H1 (cell line): Measurements from ENCODE around the gene ZNF180.
"Not testable (repeated sequence)": the region's sequence is repeated elsewhere in the genome, so short reads cannot be mapped to it uniquely, and the experiment has no call there.

Experiments
- ATF3 ChIP-seq: IDR thresholded peaks from 2 replicates; pipeline ENCODE4 v1.6.1; 2011; ENCODE audit warnings: low read depth, mild to moderate bottlenecking, low read length; ENCODE audit not compliant: insufficient read depth
- BCL11A ChIP-seq, 2 experiments: IDR thresholded peaks; one replicate each; pipeline ENCODE4 v1.6.1; 2011; ENCODE audit warnings: low read depth in 2 of 2, low read length in 2 of 2, mild to moderate bottlenecking in 2 of 2
- CBX5 ChIP-seq: fragments of 300-800, 300-1000 bp; sonication (generic); IDR thresholded peaks from 2 replicates; pipeline ENCODE4 v1.7.1; 2016; ENCODE audit warnings: antibody characterized with exemption, low read length, low read depth
- CTCF ChIP-seq, 3 experiments: IDR thresholded peaks; 1 replicate in 2 of 3; 2 replicates in 1 of 3; pipeline versions ENCODE4 v1.5.1 to v1.6.1; 2011; ENCODE audit warnings: low read length in 3 of 3, mild to moderate bottlenecking in 3 of 3, inconsistent platforms in 2 of 3, low read depth in 1 of 3, moderate library complexity in 1 of 3; ENCODE audit not compliant: insufficient read depth in 1 of 3; ENCODE audit errors: control extremely low read depth in 1 of 3
- EZH2 ChIP-seq: fragments of 200-600 bp; sonication (generic); IDR thresholded peaks from 2 replicates; pipeline ENCODE4 v1.7.1; 2012; ENCODE audit warnings: low read depth, mild to moderate bottlenecking, moderate library complexity, low read length, inconsistent platforms; ENCODE audit not compliant: severe bottlenecking
- JUN ChIP-seq: IDR thresholded peaks from 2 replicates; pipeline ENCODE4 v1.6.1; 2011; ENCODE audit warnings: low read depth, mild to moderate bottlenecking, improper control_type of control experiment, low read length
- JUND ChIP-seq: IDR thresholded peaks from 2 replicates; pipeline ENCODE4 v1.6.1; 2011; ENCODE audit warnings: mild to moderate bottlenecking, improper control_type of control experiment, low read length
- NRF1 ChIP-seq: IDR thresholded peaks from 2 replicates; pipeline ENCODE4 v1.6.1; 2011; ENCODE audit warnings: mild to moderate bottlenecking, low read depth, low read length, improper control_type of control experiment
- POLR2AphosphoS5 ChIP-seq: IDR thresholded peaks from 2 replicates; pipeline ENCODE4 v1.6.1; 2011; ENCODE audit warnings: low read depth, low read length
- RNF2 ChIP-seq: fragments of 200-900, 300-1000 bp; sonication (generic); IDR thresholded peaks from 2 replicates; pipeline ENCODE4 v1.7.1; 2016; ENCODE audit warnings: borderline replicate concordance, low read depth, mild to moderate bottlenecking, antibody characterized with exemption, low read length; ENCODE audit not compliant: poor library complexity, severe bottlenecking; ENCODE audit errors: missing control alignments
- RXRA ChIP-seq: IDR thresholded peaks from 2 replicates; pipeline ENCODE4 v1.6.1; 2011; ENCODE audit warnings: low read depth, mild to moderate bottlenecking, low read length, moderate library complexity; ENCODE audit not compliant: insufficient read depth
- SIRT6 ChIP-seq: IDR thresholded peaks from one replicate; pipeline ENCODE4 v1.7.1; 2012; ENCODE audit warnings: low read length, inconsistent platforms
- TAF1 ChIP-seq: IDR thresholded peaks from 2 replicates; pipeline ENCODE4 v1.6.1; 2011; ENCODE audit warnings: mild to moderate bottlenecking, low read depth, low read length
- YY1 ChIP-seq: IDR thresholded peaks from 2 replicates; pipeline ENCODE4 v1.6.1; 2011; ENCODE audit warnings: low read depth, mild to moderate bottlenecking, low read length

GRCh38 chr19:44456016-44456415, 44.3 kb downstream of the ZNF180 start:
- TF ChIP-seq SIRT6; JUN; POLR2AphosphoS5; CTCF (IDR thresholded peaks at IDR 0.05; ENCODE audit: control extremely low read depth in 1 of 3, insufficient read depth in 1 of 3, low read depth in 1 of 3, low read length in 3 of 3); CBX5; EZH2; BCL11A (IDR thresholded peaks at IDR 0.05; ENCODE audit: low read depth in 2 of 2, low read length in 2 of 2); TAF1; YY1; RNF2; JUND; ATF3; RXRA; NRF1: not testable (repeated sequence)
